ENCODE results near the gene MAPKAPK3. TPM values are rescaled to one million over a fixed set of nuclear protein-coding genes. Genes with fewer than 3 reads are reported as not detected.

MAPKAPK3 gene
- total and polyA plus RNA-seq, 2 of the 4 experiments (the other 2 are of a cell fraction), result 38.3 to 57.2 TPM

DNA sequence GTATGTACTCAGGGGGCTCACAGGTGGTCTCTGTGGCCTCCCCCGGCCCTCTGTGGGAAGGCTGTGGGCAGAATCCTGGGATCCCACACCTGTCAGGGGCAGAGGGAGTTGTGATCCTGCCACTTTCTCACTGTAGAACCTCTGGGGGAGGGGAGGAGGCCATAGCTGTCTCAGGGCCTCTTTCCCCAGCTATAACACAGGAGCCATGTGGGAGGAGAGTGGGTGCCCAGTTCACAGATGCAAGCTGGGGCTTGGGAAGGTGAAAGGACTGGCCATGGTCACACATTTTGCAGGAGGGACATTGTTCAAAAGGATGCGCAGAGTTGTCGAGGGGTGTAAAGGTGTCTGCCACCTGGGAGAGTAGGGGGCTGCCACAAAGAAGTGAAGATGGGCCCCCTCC lies 11.7 kb downstream of the MAPKAPK3 start:
- H3K4me3 ChIP-seq (ENCODE audit: insufficient read depth, low read depth, low read length), result no peak overlapping the region
- H4K8ac ChIP-seq (ENCODE audit: low read depth in 2 of 2, low read length in 2 of 2), result no peak overlapping the region
- H3K36me3 ChIP-seq (ENCODE audit: control insufficient read depth, insufficient read depth, low read length), result no peaks in the 10 kb centered on the region
- ATAC-seq (ENCODE audit: low read depth), result no peak
- H3K56ac ChIP-seq (ENCODE audit: extremely low read depth, insufficient read depth, low read length), result no peak overlapping the region
- H2BK15ac ChIP-seq (ENCODE audit: low read depth, low read length), result no peak overlapping the region
- H3K79me1 ChIP-seq (ENCODE audit: low read depth in 1 of 2, low read length in 2 of 2), result peaks cover 0 to 14% of the 10 kb centered on the region in 2 experiments; a peak in 2 of 4 replicates
- ChIA-PET POLR2A (ENCODE audit: unreplicated experiment) (no interaction called here), CTCF (interaction anchor here (0.8 to 2.1 kb wide), 3 partner anchors 8 to 472 kb away, joined by 3 to 5 read pairs (median 3); no protein-coding TSS in a partner anchor)
- H3K9ac ChIP-seq (ENCODE audit: low read depth, low read length), result no peak overlapping the region
- in situ Hi-C loops (cut with MboI; ENCODE audit: low sequenced_read_pairs) (no loop called here), intact Hi-C loops (cut with micrococcal nuclease) (no loop called here), dilution Hi-C loops (cut with HindIII; ENCODE audit: low sequenced_read_pairs, unreplicated experiment) (no loop called here)
- H3K4me1 ChIP-seq (ENCODE audit: control insufficient read depth, insufficient read depth, low read length), result peaks cover 6% of the 10 kb centered on the region
- H3K9me3 ChIP-seq (ENCODE audit: control insufficient read depth, insufficient read depth, low read length), result no peaks in the 10 kb centered on the region
- no peak overlapping the region for H2BK20ac ChIP-seq (ENCODE audit: low read depth, low read length)
- WGBS, 2 experiments (ENCODE audit: extremely low coverage in 2 of 2, insufficient read length in 1 of 2), result no CpG with 5 or more reads among the region's 3 CpGs
- H3K23ac ChIP-seq (ENCODE audit: low read depth, low read length), result no peak overlapping the region
- H3K27ac ChIP-seq (ENCODE audit: insufficient read depth, low read length), result no peak overlapping the region
- H2AK5ac ChIP-seq (ENCODE audit: low read depth, low read length), result no peak overlapping the region
- H3K27me3 ChIP-seq (ENCODE audit: control insufficient read depth, insufficient read depth, low read length), result no peaks in the 10 kb centered on the region
- H2AFZ ChIP-seq (replicated peaks; ENCODE audit: low read length, poor library complexity), result no peak overlapping the region
- no peak overlapping the region for H4K5ac ChIP-seq (ENCODE audit: low read depth, low read length)
- peaks cover 10% of the 10 kb centered on the region for H4K20me1 ChIP-seq (ENCODE audit: insufficient read depth, low read length)
- peaks cover 33% of the 10 kb centered on the region for H3K9me1 ChIP-seq (ENCODE audit: insufficient read depth, low read length)
- H3K14ac ChIP-seq (replicated peaks; ENCODE audit: low read depth, low read length), result no peak overlapping the region
- H2AK9ac ChIP-seq (replicated peaks; ENCODE audit: low read depth, low read length, poor library complexity), result no peak overlapping the region
- no peak overlapping the region for H4K91ac ChIP-seq (ENCODE audit: insufficient read depth, low read depth, low read length)
- H3K4me2 ChIP-seq (ENCODE audit: low read depth, low read length), result no peak overlapping the region
- H3K18ac ChIP-seq (ENCODE audit: low read depth, low read length), result no peak overlapping the region
- H2BK120ac ChIP-seq (ENCODE audit: low read depth, low read length), result no peak overlapping the region
- TF ChIP-seq POLR2A (IDR thresholded peaks at IDR 0.05; ENCODE audit: low read depth, low read length) (no peak), CHD1 (IDR thresholded peaks at IDR 0.05; ENCODE audit: low read depth, low read length) (no peak), CEBPB (IDR thresholded peaks at IDR 0.05; ENCODE audit: low read depth, low read length) (no peak), MAFK (IDR thresholded peaks at IDR 0.05; ENCODE audit: low read depth, low read length) (no peak), BHLHE40 (IDR thresholded peaks at IDR 0.05; ENCODE audit: low read depth, low read length) (no peak), FOS (IDR thresholded peaks at IDR 0.05; ENCODE audit: low read depth, low read length) (no peak), RFX5 (IDR thresholded peaks at IDR 0.05; ENCODE audit: low read depth, low read length) (no peak), SMC3 (IDR thresholded peaks at IDR 0.05; ENCODE audit: low read depth, low read length) (no peak), MAZ (IDR thresholded peaks at IDR 0.05; ENCODE audit: borderline replicate concordance, low read depth, low read length) (no peak), RCOR1 (IDR thresholded peaks at IDR 0.05; ENCODE audit: insufficient replicate concordance, low read length) (no peak), NFE2L2 (IDR thresholded peaks at IDR 0.05; ENCODE audit: low read depth, low read length) (no peak), RAD21 (IDR thresholded peaks at IDR 0.05; ENCODE audit: low read length) (no peak)
- TF ChIP-seq, protein P1, sequence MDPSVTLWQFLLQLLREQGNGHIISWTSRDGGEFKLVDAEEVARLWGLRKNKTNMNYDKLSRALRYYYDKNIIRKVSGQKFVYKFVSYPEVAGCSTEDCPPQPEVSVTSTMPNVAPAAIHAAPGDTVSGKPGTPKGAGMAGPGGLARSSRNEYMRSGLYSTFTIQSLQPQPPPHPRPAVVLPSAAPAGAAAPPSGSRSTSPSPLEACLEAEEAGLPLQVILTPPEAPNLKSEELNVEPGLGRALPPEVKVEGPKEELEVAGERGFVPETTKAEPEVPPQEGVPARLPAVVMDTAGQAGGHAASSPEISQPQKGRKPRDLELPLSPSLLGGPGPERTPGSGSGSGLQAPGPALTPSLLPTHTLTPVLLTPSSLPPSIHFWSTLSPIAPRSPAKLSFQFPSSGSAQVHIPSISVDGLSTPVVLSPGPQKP (IDR thresholded peaks at IDR 0.05; ENCODE audit: borderline replicate concordance, low read depth, low read length), result no peak
- TF ChIP-seq, protein P2, sequence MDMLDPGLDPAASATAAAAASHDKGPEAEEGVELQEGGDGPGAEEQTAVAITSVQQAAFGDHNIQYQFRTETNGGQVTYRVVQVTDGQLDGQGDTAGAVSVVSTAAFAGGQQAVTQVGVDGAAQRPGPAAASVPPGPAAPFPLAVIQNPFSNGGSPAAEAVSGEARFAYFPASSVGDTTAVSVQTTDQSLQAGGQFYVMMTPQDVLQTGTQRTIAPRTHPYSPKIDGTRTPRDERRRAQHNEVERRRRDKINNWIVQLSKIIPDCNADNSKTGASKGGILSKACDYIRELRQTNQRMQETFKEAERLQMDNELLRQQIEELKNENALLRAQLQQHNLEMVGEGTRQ (IDR thresholded peaks at IDR 0.05; ENCODE audit: low read depth, low read length), result no peak
- TF ChIP-seq, protein P3, sequence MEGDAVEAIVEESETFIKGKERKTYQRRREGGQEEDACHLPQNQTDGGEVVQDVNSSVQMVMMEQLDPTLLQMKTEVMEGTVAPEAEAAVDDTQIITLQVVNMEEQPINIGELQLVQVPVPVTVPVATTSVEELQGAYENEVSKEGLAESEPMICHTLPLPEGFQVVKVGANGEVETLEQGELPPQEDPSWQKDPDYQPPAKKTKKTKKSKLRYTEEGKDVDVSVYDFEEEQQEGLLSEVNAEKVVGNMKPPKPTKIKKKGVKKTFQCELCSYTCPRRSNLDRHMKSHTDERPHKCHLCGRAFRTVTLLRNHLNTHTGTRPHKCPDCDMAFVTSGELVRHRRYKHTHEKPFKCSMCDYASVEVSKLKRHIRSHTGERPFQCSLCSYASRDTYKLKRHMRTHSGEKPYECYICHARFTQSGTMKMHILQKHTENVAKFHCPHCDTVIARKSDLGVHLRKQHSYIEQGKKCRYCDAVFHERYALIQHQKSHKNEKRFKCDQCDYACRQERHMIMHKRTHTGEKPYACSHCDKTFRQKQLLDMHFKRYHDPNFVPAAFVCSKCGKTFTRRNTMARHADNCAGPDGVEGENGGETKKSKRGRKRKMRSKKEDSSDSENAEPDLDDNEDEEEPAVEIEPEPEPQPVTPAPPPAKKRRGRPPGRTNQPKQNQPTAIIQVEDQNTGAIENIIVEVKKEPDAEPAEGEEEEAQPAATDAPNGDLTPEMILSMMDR (conservative IDR thresholded peaks at IDR 0.05; ENCODE audit: low read depth, low read length), result no peak
- no peak overlapping the region for H2BK5ac ChIP-seq (ENCODE audit: low read depth, low read length, poor library complexity, severe bottlenecking)
- H3K4ac ChIP-seq (ENCODE audit: low read depth, low read length), result no peak overlapping the region
- no peak for DNase-seq
- BruUV-seq (replicated peaks), result no TSS peak

Data from IMR-90 (cell line).